Activated T-cell treated with anti-CD3 and anti-CD28 coated beads for 4 hours (primary cell): Measurements from ENCODE around the gene CPLANE1.
"Not testable (repeated sequence)": the region's sequence is repeated elsewhere in the genome, so short reads cannot be mapped to it uniquely, and the experiment has no call there.

Experiments
- DNase-seq: peaks from one replicate; pipeline ENCODE4 v3.0.0-alpha.2; 2020

Gene CPLANE1

DNA sequence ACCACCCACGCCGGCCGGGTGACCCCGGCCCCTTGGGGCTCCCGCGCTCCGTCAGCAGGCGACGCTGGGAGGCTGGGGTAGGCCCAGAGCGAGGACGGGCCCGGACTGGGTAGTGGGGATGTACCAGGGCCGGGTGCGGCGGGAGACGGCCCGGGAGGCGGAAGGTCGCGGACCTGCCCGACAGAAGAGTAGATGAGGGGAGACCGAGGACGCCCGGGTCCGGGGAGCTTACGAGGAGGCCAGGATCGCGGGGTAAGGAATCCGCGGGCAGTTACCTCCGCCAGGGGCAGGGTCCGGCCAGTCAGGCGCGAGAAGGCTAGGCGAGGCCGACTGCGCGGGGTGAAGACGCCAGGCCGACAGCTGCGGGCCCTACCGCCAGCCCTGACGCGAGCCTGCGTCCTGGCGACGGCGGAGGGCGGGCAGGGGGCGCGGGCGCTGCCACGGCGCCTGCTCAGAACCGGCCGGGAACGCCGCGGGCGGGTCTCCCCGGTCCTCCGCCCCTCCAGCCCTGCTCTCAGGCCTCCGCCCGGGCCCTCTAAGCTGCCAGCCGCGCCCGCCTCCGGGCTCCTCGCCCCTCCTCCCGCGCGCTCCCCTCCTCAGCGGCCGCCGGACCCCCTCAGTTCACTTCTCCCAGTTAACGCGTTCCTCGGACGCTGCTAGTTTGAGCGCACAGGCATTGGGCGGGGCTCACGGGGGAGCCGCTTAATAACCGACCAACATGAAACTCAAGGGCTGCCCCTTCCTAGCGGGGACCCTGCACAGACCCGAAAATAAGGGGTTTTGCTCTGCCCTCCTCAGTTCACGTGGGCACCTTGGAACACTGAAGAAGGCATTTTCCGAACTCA is at the start of gene CPLANE1:
TSS of gene CPLANE1 (minus strand) at position 407 of the 845 bp plus-strand sequence. CDS start 1,678 bp downstream, outside the sequence.
- peak; percentile 29 for DNase-seq

DNA sequence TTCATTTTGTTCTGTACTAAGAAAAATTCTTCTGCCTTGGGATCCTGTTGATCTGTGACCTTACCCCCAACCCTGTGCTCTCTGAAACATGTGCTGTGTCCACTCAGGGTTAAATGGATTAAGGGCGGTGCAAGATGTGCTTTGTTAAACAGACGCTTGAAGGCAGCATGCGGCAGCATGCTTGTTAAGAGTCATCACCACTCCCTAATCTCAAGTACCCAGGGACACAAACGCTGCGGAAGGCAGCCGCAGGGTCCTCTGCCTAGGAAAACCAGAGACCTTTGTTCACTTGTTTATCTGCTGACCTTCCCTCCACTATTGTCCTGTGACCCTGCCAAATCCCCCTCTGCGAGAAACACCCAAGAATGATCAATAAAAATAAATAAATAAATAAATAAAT is 47.1 kb upstream of the CPLANE1 start:
- DNase-seq, result not testable (repeated sequence)

DNA sequence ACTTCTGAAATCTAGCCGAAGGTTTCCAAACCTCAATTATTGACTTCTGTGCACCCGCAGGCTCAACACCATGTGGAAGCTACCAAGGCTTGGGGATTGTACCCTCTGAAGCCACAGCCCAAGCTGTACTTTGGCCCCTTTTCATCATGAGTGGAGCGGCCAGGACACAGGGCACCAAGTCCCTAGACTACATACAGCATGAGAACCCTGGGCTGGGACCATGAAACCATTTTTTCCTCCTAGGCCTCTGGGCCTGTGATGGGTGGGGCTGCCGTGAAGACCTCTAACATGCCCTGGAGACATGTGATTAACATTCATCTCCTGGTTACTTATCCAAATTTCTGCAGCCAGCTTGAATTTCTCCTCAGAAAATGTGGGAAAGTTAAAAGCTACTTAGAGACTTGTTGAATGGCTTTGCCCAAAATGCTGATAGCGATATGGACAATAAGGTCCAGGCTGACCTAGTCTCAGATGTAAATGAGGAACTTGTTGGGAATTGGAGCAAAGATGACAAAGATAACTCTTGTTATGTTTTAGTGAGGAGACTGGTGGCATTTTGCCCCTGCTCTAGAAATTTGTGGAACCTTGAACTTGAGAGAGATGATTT is 34.1 kb upstream of the CPLANE1 start:
- no peak for DNase-seq

DNA sequence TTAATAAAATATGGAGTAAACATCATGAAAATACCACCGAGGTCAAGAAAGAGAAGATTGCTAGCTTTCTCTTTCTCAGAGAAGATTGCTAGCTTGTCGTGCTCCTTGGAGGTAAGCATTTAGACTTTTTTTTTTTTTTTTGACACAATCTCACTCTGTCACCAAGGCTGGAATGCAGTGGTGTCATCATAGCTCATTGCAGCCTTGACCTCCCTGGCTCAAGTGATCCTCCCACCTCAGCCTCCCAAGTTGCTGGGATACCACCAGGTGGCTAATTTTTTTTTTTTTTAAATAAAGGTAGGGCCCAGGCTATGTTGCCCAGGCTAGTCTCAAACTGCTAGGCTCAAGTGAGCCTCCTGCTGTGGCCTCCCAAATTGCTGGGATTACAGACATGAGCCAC is 26.3 kb upstream of the CPLANE1 start:
- DNase-seq, result no peak

DNA sequence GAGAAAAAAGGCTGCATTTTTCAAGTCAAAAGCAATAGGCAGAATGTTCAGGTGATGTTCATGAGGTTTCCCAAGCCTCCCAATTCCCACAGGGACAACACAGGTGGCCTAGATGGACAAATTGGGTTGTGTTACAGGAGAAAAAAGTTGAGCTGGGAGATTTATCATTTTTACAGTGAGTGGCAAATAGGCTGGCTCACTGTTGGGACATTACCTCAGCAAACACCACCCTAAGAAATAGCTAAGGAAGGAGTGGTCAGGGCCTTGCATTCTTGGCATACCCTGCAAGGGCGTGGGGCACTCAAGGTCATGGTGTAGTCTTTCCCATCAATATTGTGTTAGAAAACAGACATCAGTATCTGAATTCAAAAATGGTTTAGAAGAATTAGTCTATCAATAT is 23.3 kb upstream of the CPLANE1 start:
- no peak for DNase-seq

DNA sequence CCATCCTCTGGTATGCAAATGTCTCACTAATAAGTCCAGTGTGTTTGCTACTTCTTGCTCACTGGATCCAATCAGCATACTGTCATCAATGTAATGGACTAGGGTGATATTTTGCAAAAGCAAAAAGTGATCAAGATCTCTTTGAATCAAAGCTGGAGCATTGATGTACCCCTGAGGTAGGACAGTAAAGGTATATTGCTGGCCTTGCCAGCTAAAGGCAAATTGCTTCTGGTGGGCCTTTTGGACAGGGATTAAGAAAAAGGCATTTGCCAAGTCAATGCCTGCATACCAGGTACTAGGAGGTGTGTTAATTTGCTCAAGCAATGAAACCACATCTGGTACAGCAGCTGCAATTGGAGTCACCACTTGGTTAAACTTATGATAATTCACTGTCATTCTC is 18.9 kb upstream of the CPLANE1 start:
- DNase-seq, result not testable (repeated sequence)

DNA sequence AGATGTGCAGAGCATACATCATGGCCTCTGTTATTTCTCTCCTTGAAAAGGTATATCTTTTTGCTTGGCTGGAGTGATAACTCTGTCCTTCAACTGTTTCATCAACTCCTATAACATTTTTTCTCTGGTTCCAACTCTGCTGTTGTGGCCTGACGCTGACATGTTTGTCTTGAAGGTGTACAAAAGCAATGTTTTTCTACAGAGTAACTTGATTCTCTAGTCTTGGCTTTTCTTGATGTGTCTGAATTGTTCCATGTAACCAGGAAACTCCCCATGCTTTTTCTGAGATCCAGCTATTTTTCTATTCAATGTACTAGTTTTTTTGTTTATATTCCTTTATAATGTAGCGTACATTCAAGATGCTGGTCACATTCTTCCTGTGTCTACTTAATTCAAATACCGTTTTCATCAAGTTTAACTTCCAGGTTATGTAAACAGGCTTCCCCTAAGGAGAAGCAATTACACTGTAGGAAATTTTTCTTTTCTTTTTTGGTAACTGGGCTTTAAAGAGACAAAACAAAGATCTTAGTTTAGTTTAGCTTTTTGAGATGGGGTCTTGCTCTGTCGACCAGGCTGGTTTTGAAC is 6.7 kb upstream of the CPLANE1 start:
- DNase-seq, result no peak

DNA sequence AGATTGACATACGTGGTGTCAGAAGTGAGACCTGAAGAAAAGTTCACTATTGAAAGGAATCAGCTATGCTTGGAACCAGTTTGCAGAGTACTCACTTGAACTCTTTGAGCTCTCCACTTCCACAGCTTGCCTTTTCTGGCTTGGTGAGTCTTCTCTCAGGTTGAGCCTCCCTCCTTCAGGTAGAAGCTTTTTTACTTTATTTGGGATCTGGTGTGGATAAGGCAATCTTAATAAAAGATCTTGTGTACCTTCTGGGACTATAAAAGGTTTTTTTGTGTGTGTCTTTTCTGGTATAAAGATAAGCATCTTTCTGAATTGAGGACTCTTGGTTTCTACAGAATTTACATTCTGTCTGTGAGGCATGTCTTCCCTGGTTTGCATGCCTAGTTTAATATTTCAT is 5.4 kb upstream of the CPLANE1 start:
- no peak for DNase-seq

DNA sequence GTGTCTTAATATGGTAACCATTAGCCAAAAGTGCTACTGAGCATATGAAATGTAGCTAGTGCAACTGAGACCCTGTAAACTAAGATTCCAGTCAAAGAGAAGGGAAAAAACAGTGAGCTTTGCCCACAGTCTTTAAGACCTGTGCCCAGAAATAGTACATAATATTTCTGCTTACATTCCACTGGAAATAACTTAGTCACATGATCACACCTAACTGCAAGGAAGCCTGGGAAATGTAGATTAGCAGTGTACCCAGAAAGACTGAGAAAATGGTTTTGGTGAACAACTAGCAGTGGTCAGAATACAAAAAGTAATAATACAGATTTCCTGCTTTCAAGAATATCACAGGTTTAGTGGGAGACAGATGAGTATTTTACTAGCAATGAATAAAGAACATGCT is 2.5 kb upstream of the CPLANE1 start:
- no peak for DNase-seq

DNA sequence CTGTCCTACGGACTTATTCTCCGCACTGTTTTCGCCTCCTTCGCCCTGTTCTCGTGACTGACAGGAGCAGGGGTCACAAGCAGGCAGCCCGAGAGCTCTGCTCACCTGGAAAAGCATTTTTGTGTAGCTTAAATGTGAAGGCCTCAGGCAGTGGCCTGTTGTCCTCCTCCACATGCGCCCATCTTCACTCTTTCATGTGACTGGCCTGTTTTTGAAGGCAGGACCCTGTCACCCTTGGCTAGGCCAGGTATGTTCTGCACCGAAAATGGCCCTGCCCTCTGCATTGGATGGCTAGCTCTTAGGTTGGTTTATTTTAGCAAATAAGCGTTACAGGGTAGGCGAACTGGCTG is 614 bp upstream of the CPLANE1 start:
- DNase-seq, result no peak

DNA sequence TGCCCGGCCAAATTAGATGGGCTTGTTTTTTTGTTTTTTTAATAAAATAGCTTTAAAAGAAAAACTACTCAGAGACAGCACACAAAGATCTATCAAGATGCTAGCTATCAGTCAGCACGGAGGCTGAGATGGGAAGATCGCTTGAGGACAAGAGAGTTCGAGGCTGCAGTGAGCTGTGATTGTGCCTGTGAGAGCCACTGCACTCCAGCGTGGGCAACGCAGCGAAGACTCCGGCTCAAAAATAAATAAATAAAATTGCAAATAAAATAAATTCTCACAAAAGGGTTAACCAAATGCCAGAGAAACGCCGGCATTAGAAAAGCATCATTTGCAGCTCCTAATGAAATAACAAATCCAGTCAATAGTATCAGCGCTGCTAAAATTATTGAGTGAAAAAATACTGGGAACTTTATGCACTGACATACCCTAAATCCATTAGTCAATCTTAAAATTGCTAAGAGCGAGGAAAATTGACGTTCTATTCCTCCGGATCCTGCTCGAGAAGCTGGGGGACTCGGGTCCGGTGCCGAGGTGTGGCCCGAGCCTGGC is 681 bp downstream of the CPLANE1 start:
- DNase-seq, result no peak

DNA sequence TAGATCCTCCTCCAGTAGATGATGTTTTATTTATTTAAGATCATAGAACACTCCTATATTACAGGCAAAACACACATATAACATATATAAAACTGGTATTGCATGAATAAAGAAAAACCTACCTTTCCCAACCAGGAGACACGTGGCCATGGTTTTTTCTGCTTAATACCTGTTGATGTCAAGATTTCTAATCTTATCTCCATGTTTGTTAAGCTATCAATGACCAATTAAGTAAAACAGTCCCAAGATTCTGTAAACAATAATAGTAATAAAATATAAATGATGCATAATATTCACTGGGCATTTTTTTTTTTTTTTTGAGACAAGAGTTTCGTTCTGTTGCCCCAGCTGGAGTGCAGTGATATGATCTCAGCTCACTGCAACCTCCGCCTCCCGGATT is 1.7 kb downstream of the CPLANE1 start:
- no peak for DNase-seq

DNA sequence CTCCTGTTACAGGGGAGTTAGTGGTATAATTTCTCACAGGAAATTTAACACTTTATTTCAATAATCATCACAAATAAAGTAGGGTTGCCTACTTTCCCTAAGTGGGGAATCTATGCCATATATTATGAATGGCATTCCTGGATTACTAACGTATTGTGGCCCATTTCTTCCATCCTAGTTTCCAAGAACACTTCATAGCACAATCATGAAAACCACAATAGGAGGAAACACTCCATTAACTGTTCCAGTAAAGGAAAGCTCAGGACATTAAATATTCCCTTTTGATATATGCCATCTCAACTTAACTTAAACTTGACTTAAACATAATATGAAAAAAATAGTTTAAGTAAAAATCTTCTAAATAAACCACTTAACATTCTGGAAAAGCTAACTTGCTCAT is 2.1 kb downstream of the CPLANE1 start:
- no peak for DNase-seq

DNA sequence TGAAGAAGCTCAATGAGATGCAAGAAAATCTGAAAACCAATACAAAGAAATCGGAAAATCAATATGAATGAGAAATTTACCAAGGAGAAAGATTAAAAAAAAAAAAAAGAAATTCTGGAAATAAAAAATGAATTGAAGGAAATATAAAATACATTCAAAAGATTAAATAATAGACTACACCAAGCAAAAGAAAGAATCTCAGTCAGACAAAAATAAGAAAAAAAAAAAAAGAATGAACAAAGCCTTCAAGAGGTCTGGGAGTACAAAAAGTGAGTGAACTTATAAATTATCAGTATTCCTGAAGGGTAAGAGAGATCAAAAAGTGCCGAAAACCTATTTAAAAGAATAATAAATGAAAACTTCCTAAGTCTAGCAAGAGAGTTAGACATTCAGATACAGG is 14.9 kb downstream of the CPLANE1 start:
- DNase-seq, result no peak

DNA sequence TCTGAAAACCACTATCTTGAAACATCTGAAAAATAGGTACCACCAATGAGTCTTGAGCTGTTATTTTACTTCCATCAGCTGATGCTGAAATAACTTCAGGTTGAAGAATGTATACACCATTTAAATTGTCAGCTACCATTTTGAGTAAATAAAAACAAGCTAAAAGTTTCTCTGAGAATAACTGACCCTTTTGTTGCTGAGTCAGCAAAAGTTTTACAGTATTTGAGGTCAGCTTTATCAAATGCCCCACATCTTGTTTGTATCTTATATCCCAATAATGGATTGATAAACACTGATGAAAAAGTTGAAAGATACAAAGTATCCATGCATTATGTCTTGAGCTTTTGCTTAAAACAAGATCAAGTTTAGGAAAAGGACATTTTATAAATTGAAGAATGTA is 22.8 kb downstream of the CPLANE1 start:
- no peak for DNase-seq

DNA sequence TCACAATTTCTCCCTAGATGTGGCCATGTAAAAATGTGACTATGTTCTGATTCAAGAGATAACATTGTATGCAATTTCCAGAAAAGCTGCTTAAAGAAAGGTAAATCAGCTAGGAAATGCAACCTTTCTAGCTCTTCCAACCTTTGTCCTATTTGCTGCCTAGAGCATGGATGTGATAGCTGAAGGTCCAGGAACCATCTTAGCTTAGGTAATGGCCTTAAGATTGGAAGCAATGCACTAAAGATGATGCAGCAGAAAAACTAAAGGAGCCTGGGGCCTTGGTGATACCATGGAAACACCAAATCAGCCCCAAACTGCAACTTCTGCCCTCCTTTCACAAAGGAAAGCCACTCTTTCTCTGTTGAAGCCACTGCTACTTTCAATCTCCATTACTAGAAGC is 27.0 kb downstream of the CPLANE1 start:
- DNase-seq, result no peak

DNA sequence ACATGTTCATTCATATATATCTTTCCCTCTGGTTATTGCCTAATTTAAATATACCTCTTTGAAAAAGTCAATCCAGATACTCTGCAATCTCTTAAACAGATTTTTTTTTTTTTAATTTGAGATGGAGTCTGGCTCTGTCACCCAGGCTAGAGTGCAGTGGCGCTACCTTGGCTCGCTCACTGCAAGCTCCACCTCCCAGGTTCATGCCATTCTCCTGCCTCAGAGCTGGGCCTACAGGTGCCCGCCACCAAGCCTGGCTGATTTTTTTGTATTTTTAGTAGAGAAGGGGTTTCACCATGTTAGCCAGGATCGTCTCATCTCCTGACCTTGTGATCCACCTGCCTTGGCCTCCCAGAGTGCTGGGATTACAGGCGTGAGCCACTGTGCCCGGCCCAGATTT is 28.8 kb downstream of the CPLANE1 start:
- not testable (repeated sequence) for DNase-seq

DNA sequence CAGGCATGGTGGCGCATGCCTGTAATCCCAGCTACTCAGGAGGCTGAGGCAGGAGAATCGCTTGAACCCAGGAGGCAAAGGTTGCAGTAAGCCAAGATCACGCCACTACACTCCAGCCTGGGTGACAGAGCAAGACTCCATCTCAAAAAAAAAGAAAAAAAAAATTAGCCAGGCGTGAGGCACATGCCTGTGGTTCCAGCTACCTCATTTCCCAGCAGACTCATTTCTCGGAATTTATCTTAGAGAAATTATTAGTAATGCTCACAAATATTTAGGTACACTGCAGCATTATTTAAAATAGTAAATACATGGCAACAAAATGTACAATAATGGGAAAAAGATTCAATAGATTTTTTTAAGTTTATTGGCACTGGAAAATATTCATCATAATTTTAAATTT is 29.8 kb downstream of the CPLANE1 start:
- DNase-seq, result not testable (repeated sequence)

DNA sequence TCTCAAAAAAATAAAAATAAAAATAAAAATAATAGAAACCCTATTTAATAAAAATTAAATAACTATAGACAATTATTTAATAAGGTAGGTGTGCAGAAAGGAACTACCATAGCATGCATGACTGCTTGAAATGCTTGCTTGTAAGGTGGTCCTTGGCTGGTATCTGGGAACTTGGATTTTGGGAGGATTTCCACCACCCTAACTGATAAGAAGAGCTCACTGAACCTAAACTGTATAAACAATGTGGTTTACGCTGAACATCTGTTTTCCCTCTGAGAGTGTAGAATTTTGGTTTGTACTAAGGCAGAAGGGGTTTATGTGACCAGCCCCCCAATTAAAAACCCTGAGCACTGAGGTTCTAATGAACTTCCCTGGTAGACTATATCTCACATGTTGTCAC is 31.2 kb downstream of the CPLANE1 start:
- no peak for DNase-seq

DNA sequence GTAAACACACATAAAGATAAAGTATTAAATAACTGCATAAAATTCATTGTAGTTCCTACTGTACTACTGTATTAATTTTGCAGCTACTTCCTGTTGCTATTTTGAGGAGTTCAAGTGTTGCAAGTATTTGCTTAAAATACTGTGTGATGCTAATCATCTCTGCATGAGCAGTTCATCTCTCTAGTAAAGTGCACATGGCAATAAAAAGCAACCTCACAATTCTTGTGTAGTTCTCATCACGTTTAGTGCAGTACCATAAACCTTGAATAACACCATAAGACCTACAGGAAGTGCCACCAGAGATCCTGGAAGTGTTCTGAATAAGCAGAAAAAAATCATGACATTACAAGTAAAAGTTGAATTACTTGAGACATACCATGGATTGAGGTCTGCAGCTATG is 34.6 kb downstream of the CPLANE1 start:
- no peak for DNase-seq

DNA sequence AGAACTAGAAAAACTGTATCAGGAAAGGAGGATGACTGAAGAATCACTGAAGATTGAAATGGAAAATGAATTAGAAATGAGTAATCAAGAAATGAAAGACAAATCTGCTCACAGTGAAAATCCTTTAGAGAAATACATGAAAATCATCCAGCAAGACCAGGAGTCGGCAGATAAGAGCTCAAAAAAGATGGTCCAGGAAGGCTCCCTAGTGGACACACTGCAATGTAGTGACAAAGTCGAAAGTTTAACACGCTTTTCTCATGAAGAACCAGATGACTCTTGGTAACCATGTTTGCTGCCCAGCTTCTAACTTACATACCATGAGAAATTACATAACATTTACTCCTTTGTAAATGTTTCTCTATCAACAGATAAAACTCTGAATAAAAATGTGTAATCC is 37.1 kb downstream of the CPLANE1 start:
- no peak for DNase-seq

DNA sequence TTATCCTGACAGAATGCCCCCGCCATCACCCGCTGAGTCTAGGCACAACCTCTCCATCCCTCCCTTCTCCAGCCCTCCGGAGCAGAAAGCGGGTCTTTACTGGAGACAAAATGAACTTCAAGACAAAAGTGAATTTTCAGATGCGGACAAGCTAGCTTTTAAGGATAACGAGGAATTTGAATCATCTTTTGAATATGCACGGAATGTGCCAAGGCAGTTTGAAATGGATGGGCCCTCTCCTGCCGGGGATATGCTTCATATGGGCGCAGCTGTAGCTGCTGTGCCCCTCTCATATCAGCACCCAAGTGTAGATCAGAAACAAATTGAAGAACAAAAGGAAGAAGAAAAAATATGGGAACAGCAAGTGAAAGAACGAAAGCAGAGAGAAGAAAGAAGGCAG is 37.5 kb downstream of the CPLANE1 start:
- DNase-seq, result no peak

DNA sequence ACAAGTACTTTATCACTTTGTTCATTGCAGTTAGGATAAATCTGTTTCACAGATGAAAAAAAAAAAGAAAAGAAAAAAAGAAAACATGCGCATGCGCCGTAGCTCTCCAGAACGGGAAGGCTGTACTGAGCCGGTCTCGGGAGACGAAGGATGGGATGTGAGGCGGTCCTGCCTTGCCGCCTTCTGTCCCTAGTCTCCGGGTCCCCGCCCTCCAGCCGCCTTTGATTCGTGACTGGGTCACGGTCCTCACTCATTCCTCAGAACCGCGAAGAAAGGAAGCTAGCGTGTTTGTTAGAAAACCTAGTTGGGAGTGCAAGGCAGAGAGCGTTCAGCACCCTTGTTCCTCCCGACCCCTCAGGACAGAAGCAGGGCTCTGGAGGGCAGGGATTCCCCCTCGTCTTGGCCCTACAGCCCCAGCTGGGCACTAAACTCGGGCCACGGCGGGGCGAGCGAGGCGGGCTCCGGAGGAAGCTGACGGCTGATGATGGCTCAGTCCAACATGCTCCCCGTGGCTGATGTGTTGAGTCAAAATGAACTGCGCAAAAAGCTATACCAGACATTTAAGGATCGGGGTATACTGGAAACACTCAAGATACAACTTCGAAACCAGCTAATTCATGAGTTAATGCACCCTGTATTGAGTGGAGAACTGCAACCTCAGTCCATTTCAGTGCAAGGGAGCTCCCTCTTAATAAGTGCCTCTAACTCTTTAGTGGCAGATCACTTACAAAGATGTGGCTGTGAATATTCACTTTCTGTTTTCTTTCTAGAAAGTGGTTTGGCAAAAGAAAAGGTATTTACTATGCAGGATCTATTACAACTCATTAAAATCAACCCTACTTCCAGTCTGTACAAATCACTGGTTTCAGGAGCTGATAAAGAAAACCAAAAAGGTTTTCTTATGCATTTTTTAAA is 40.0 kb downstream of the CPLANE1 start:
- DNase-seq, result no peak
